Fibroblast of pulmonary artery (primary cell): ENCODE measurements around the gene CCDC144A.
"Not testable (repeated sequence)": the region's sequence is repeated elsewhere in the genome, so short reads cannot be mapped to it uniquely, and the experiment has no call there.

Experiments
- DNase-seq: peaks from one replicate; pipeline ENCODE4 v3.0.0-alpha.2; 2010; ENCODE audit warnings: low read depth
- H3K4me3 ChIP-seq: replicated peaks from 2 replicates; pipeline ENCODE4 v1.5.1; 2011; ENCODE audit warnings: low read depth, mild to moderate bottlenecking, control low read depth, low read length, moderate library complexity
- TF ChIP-seq, protein P1 (sequence below): IDR thresholded peaks from 2 replicates; pipeline ENCODE4 v1.5.1; 2011; ENCODE audit warnings: mild to moderate bottlenecking, control low read depth, low read length, inconsistent platforms; ENCODE audit errors: missing control alignments

CCDC144A gene

DNA sequence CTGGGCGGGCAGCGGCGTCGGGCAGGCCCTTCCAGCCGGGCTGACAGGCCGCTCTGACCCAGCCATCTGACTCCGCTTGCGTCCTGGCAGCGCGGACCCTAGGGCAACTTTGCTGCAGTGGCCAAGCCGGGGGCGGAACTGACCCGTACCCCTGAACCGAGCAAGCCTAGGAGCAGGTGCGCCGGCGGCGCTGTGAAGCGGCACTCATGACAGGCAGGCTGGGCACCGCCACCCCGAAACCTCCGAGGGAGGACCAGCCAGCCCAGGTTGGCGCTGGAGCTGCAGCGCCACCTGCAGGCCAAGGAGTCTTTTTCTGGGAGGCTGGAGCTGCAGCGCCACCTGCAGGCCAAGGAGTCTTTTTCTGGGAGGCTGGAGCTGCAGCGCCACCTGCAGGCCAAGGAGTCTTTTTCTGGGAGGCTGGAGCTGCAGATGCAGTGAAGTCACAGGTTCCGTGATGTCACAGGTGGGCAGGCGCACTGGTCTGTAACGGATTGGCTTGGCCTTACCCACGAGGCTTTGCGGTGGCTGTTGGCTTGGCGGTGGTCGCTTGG is at the start of gene CCDC144A:
Gene CCDC144A, plus strand, starts transcription at position 511 of the 551 bp plus-strand sequence. CDS start 160 bp downstream, outside the sequence.
- peak; percentile 39 for DNase-seq
- not testable (repeated sequence) for H3K4me3 ChIP-seq
- TF ChIP-seq, protein P1, sequence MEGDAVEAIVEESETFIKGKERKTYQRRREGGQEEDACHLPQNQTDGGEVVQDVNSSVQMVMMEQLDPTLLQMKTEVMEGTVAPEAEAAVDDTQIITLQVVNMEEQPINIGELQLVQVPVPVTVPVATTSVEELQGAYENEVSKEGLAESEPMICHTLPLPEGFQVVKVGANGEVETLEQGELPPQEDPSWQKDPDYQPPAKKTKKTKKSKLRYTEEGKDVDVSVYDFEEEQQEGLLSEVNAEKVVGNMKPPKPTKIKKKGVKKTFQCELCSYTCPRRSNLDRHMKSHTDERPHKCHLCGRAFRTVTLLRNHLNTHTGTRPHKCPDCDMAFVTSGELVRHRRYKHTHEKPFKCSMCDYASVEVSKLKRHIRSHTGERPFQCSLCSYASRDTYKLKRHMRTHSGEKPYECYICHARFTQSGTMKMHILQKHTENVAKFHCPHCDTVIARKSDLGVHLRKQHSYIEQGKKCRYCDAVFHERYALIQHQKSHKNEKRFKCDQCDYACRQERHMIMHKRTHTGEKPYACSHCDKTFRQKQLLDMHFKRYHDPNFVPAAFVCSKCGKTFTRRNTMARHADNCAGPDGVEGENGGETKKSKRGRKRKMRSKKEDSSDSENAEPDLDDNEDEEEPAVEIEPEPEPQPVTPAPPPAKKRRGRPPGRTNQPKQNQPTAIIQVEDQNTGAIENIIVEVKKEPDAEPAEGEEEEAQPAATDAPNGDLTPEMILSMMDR = peak; percentile 25

DNA sequence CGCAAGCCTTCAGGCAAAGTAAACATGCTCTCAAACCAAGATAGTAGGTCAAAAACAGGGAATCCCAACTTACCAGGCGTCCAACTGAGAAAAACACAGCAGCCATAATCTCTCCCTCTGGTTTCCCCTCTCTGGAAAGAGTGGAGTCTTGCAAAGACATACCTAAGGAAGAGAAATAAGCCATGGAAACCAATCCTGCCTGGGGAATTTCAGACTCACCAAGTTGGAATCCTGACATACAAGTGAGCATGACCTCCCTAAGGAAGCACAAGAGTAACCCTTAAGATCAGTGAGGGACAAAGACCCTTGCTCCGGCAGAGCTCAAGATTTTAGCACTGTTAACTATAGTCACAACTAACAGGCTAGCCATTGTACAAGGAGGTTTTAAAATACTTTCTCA is 40.5 kb upstream of the CCDC144A start:
- TF ChIP-seq, protein P1 = no peak
- no peak for DNase-seq
- no peak overlapping the region for H3K4me3 ChIP-seq

- TF ChIP-seq, protein P1 = no peak
- peak overlapping the region; percentile 83 for H3K4me3 ChIP-seq
- no peak for DNase-seq
Observed at GRCh38 chr17:16652252-16652651, 37.8 kb upstream of the CCDC144A start.

GRCh38 chr17:16652847-16653366 is 37.1 kb upstream of the CCDC144A start:
- H3K4me3 ChIP-seq = peak overlapping the region; percentile 83
- peak; percentile 17 for DNase-seq
- TF ChIP-seq, protein P1 = no peak

- peak; percentile 93 for DNase-seq
Observed at GRCh38 chr17:16653367-16654041, 36.5 kb upstream of the CCDC144A start, which contains the start of gene ZNF624. ZNF624 (minus strand) TSS chr17:16653850.

GRCh38 chr17:16661217-16661616 is 28.8 kb upstream of the CCDC144A start:
- no peak for DNase-seq
- TF ChIP-seq, protein P1 = no peak
- no peak overlapping the region for H3K4me3 ChIP-seq

More at GRCh38 chr17:16653367-16654041, 36.5 kb upstream of the CCDC144A start, which contains the start of gene ZNF624:
- H3K4me3 ChIP-seq = peak within 1 kb of the TSS; percentile 83
- TF ChIP-seq, protein P1 = no peak
